MM.1S (cell line): Measurements from ENCODE around the gene MYD88.

Experiments used
- DNase-seq: peaks from one replicate; pipeline ENCODE4 v3.0.0-alpha.2; 2015
- H2AFZ ChIP-seq: fragments of 300-600 bp; sonication (generic); 2 replicates; pipeline ENCODE4 v1.6.0; 2016; ENCODE audit warnings: antibody characterized with exemption, low read length
- H3F3A ChIP-seq: fragments of 300-600 bp; sonication (generic); 2 replicates; pipeline ENCODE4 v1.6.1; 2016; ENCODE audit warnings: mild to moderate bottlenecking, antibody characterized with exemption, low read length, moderate library complexity, mixed read lengths; ENCODE audit not compliant: insufficient read depth
- H3K27ac ChIP-seq: fragments of 300-600 bp; sonication (generic); 2 replicates; pipeline ENCODE4 v1.5.1; 2016; ENCODE audit warnings: mild to moderate bottlenecking, low read length
- H3K27me3 ChIP-seq: fragments of 300-600 bp; sonication (generic); replicated peaks from 2 replicates; pipeline ENCODE4 v1.6.0; 2016; ENCODE audit warnings: low read length; ENCODE audit not compliant: insufficient read depth
- H3K36me3 ChIP-seq: fragments of 300-600 bp; sonication (generic); replicated peaks from 2 replicates; pipeline ENCODE4 v1.6.1; 2016; ENCODE audit warnings: mild to moderate bottlenecking, low read length, mixed read lengths; ENCODE audit not compliant: insufficient read depth
- H3K4me1 ChIP-seq: fragments of 300-600 bp; sonication (generic); 2 replicates; pipeline ENCODE4 v1.6.1; 2016; ENCODE audit warnings: low read length, mixed read lengths
- H3K4me2 ChIP-seq: fragments of 300-600 bp; sonication (generic); 2 replicates; pipeline ENCODE4 v1.6.0; 2016; ENCODE audit warnings: low read depth, low read length
- H3K4me3 ChIP-seq: fragments of 300-600 bp; sonication (generic); 2 replicates; pipeline ENCODE4 v1.5.1; 2016; ENCODE audit warnings: low read length, mixed read lengths
- H3K79me2 ChIP-seq: fragments of 300-600 bp; sonication (generic); 2 replicates; pipeline ENCODE4 v1.6.1; 2016; ENCODE audit warnings: mixed run types, low read length, mixed read lengths
- H3K9ac ChIP-seq: fragments of 300-600 bp; sonication (generic); 2 replicates; pipeline ENCODE4 v1.6.1; 2016; ENCODE audit warnings: low read length, mixed read lengths
- H3K9me2 ChIP-seq: fragments of 300-600 bp; sonication (generic); replicated peaks from 2 replicates; pipeline ENCODE4 v1.6.1; 2016; ENCODE audit warnings: mild to moderate bottlenecking, low read length, mixed read lengths; ENCODE audit not compliant: insufficient read depth
- H3K9me3 ChIP-seq: fragments of 300-600 bp; sonication (generic); replicated peaks from 2 replicates; pipeline ENCODE4 v1.6.1; 2016; ENCODE audit warnings: mild to moderate bottlenecking, low read length, mixed read lengths; ENCODE audit not compliant: insufficient read depth
- H4K20me1 ChIP-seq: fragments of 300-600 bp; sonication (generic); 2 replicates; pipeline ENCODE4 v1.6.1; 2016; ENCODE audit warnings: mild to moderate bottlenecking, low read length, moderate library complexity, mixed read lengths; ENCODE audit not compliant: insufficient read depth
- EZH2 ChIP-seq: fragments of 300-600 bp; sonication (generic); optimal IDR thresholded peaks from 2 replicates; pipeline ENCODE3; 2017; ENCODE audit warnings: low read depth, mild to moderate bottlenecking, antibody characterized with exemption, low read length, mixed read lengths
- EZH2phosphoT487 ChIP-seq: fragments of 300-600 bp; sonication (generic); IDR thresholded peaks from 2 replicates; pipeline ENCODE4 v1.6.1; 2018; ENCODE audit warnings: antibody characterized with exemption, low read length
- TF ChIP-seq, protein P1 (sequence below): fragments of 300-600 bp; sonication (generic); IDR thresholded peaks from 2 replicates; pipeline ENCODE4 v1.5.1; 2016; ENCODE audit warnings: antibody characterized with exemption, low read length, mixed read lengths

Gene MYD88

DNA sequence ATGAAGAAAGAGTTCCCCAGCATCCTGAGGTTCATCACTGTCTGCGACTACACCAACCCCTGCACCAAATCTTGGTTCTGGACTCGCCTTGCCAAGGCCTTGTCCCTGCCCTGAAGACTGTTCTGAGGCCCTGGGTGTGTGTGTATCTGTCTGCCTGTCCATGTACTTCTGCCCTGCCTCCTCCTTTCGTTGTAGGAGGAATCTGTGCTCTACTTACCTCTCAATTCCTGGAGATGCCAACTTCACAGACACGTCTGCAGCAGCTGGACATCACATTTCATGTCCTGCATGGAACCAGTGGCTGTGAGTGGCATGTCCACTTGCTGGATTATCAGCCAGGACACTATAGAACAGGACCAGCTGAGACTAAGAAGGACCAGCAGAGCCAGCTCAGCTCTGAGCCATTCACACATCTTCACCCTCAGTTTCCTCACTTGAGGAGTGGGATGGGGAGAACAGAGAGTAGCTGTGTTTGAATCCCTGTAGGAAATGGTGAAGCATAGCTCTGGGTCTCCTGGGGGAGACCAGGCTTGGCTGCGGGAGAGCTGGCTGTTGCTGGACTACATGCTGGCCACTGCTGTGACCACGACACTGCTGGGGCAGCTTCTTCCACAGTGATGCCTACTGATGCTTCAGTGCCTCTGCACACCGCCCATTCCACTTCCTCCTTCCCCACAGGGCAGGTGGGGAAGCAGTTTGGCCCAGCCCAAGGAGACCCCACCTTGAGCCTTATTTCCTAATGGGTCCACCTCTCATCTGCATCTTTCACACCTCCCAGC, 2.9 kb downstream of the MYD88 start:
- H3K4me1 ChIP-seq = peaks cover 6% of the 10 kb centered on the region; the same call in 1 of the 2 replicates

DNA sequence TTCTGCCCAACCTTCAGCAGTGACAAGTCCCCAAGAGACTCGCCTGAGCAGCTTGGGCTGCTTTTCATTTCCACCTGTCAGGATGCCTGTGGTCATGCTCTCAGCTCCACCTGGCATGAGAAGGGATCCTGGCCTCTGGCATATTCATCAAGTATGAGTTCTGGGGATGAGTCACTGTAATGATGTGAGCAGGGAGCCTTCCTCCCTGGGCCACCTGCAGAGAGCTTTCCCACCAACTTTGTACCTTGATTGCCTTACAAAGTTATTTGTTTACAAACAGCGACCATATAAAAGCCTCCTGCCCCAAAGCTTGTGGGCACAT, 3.5 kb downstream of the MYD88 start:
- Histone ChIP-seq H3K27ac (no peak overlapping the region), H3K9me3 (no peaks in the 10 kb centered on the region), H3K36me3 (no peaks in the 10 kb centered on the region), H3K9ac (no peak overlapping the region), H2AFZ (no peak overlapping the region), H3K4me1 (peaks cover 6% of the 10 kb centered on the region; the same call in 1 of the 2 replicates), H4K20me1 (no peaks in the 10 kb centered on the region), H3K27me3 (no peaks in the 10 kb centered on the region), H3K9me2 (no peaks in the 10 kb centered on the region), H3F3A (no peaks in the 10 kb centered on the region), H3K4me2 (no peak overlapping the region), H3K79me2 (0 out of 2 replicates have a peak, but pooled peaks cover 10% of the 10 kb centered on the region), H3K4me3 (no peak overlapping the region)
- TF ChIP-seq EZH2 (no peak), EZH2phosphoT487 (no peak)
- TF ChIP-seq, protein P1, sequence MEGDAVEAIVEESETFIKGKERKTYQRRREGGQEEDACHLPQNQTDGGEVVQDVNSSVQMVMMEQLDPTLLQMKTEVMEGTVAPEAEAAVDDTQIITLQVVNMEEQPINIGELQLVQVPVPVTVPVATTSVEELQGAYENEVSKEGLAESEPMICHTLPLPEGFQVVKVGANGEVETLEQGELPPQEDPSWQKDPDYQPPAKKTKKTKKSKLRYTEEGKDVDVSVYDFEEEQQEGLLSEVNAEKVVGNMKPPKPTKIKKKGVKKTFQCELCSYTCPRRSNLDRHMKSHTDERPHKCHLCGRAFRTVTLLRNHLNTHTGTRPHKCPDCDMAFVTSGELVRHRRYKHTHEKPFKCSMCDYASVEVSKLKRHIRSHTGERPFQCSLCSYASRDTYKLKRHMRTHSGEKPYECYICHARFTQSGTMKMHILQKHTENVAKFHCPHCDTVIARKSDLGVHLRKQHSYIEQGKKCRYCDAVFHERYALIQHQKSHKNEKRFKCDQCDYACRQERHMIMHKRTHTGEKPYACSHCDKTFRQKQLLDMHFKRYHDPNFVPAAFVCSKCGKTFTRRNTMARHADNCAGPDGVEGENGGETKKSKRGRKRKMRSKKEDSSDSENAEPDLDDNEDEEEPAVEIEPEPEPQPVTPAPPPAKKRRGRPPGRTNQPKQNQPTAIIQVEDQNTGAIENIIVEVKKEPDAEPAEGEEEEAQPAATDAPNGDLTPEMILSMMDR = no peak
- DNase-seq = no peak

More for the DNA sequence above, 2.9 kb downstream of the MYD88 start:
- Histone ChIP-seq H4K20me1 (no peaks in the 10 kb centered on the region), H3K79me2 (peaks cover 15% of the 10 kb centered on the region), H3K9ac (no peak overlapping the region), H3K4me3 (no peak overlapping the region), H3K9me2 (no peaks in the 10 kb centered on the region), H3K9me3 (no peaks in the 10 kb centered on the region), H3K27me3 (no peaks in the 10 kb centered on the region), H3K4me2 (no peak overlapping the region), H3K36me3 (no peaks in the 10 kb centered on the region), H3K27ac (no peak overlapping the region), H3F3A (no peaks in the 10 kb centered on the region), H2AFZ (no peak overlapping the region)
- DNase-seq = no peak
- TF ChIP-seq EZH2phosphoT487 = no peak
- no peak for TF ChIP-seq EZH2
- TF ChIP-seq, protein P1 = no peak

DNA sequence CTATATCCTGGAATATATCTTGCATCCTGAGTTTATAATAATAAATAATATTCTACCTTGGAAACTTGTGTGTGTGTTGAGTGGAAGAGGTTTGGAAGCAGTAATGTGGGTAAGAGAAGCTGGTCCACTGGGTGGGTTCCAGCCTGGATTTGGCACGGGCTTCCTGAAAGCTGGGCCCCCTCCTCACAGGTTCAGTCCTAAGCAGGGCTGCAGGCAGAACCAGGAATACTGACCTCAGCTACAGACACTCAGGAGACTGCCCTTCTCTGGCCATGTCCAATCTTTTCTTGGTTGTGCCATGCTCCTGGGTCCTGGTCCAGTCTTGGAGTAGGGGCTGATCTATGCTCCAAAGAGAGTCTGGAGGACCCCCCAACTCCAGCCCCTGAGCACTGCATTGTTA, 4.5 kb downstream of the MYD88 start:
- 0 out of 2 replicates have a peak, but pooled peaks cover 10% of the 10 kb centered on the region for H3K79me2 ChIP-seq
- no peak overlapping the region for H3K4me2 ChIP-seq
- H4K20me1 ChIP-seq = no peaks in the 10 kb centered on the region
- H3K36me3 ChIP-seq = no peaks in the 10 kb centered on the region
- H3K4me3 ChIP-seq = no peak overlapping the region
- no peaks in the 10 kb centered on the region for H3K9me3 ChIP-seq
- DNase-seq = no peak
- no peak overlapping the region for H3K27ac ChIP-seq
- H2AFZ ChIP-seq = no peak overlapping the region
- no peaks in the 10 kb centered on the region for H3K27me3 ChIP-seq
- peaks cover 2% of the 10 kb centered on the region; the same call in 1 of the 2 replicates for H3K4me1 ChIP-seq
- H3K9me2 ChIP-seq = no peaks in the 10 kb centered on the region
- TF ChIP-seq, protein P1 = no peak
- TF ChIP-seq EZH2 (no peak), EZH2phosphoT487 (no peak)
- no peak overlapping the region for H3K9ac ChIP-seq
- H3F3A ChIP-seq = no peaks in the 10 kb centered on the region
